ENCODE measurements around the gene PARVA.

PARVA gene

GRCh38 chr11:12470236-12470635 is 92.9 kb downstream of the PARVA start:
- H3K36me3 ChIP-seq: no peaks in the 10 kb centered on the region
- H3K4me3 ChIP-seq: no peak overlapping the region
- no peak for TF ChIP-seq Cebpa-rat (IDR thresholded peaks at IDR 0.05)
- no peaks in the 10 kb centered on the region for H4K20me1 ChIP-seq
- H3K4me2 ChIP-seq: no peak overlapping the region
- no peak overlapping the region for H3K27ac ChIP-seq
- no peak overlapping the region for H3K9ac ChIP-seq
- H3K4me1 ChIP-seq: peaks cover 14% of the 10 kb centered on the region
- no peaks in the 10 kb centered on the region for H3K9me3 ChIP-seq
- H3K27me3 ChIP-seq: no peaks in the 10 kb centered on the region

GRCh38 chr11:12472401-12473005 is 95.1 kb downstream of the PARVA start:
- Histone ChIP-seq H3K4me2 (no peak overlapping the region), H3K36me3 (no peaks in the 10 kb centered on the region), H3K9me3 (no peaks in the 10 kb centered on the region), H3K9ac (no peak overlapping the region), H4K20me1 (no peaks in the 10 kb centered on the region), H3K27me3 (no peaks in the 10 kb centered on the region), H3K27ac (no peak overlapping the region), H3K4me1 (peaks cover 20% of the 10 kb centered on the region), H3K4me3 (no peak overlapping the region)
- TF ChIP-seq Cebpa-rat (IDR thresholded peaks at IDR 0.05): no peak

- Histone ChIP-seq H3K4me2 (no peak overlapping the region), H3K4me3 (no peak overlapping the region), H3K27ac (no peak overlapping the region), H3K9ac (no peak overlapping the region), H3K9me3 (no peaks in the 10 kb centered on the region), H4K20me1 (no peaks in the 10 kb centered on the region), H3K4me1 (peaks cover 20% of the 10 kb centered on the region), H3K27me3 (no peaks in the 10 kb centered on the region), H3K36me3 (no peaks in the 10 kb centered on the region)
- no peak for TF ChIP-seq Cebpa-rat (IDR thresholded peaks at IDR 0.05)
Observed at GRCh38 chr11:12473381-12473780, 96.0 kb downstream of the PARVA start.

GRCh38 chr11:12474871-12475270 is 97.5 kb downstream of the PARVA start:
- Histone ChIP-seq H3K4me2 (peak overlapping the region; percentile 47), H3K4me3 (no peak overlapping the region), H3K27me3 (no peaks in the 10 kb centered on the region), H3K4me1 (peaks cover 20% of the 10 kb centered on the region), H3K27ac (no peak overlapping the region), H3K9me3 (no peaks in the 10 kb centered on the region), H3K36me3 (no peaks in the 10 kb centered on the region), H4K20me1 (no peaks in the 10 kb centered on the region), H3K9ac (no peak overlapping the region)
- no peak for TF ChIP-seq Cebpa-rat (IDR thresholded peaks at IDR 0.05)

GRCh38 chr11:12478743-12479142 is 101.4 kb downstream of the PARVA start:
- no peak overlapping the region for H3K9ac ChIP-seq
- TF ChIP-seq Cebpa-rat (IDR thresholded peaks at IDR 0.05): no peak
- H3K27me3 ChIP-seq: no peaks in the 10 kb centered on the region
- no peak overlapping the region for H3K4me3 ChIP-seq
- no peak overlapping the region for H3K27ac ChIP-seq
- H4K20me1 ChIP-seq: no peaks in the 10 kb centered on the region
- peaks cover 20% of the 10 kb centered on the region for H3K4me1 ChIP-seq
- H3K36me3 ChIP-seq: no peaks in the 10 kb centered on the region
- no peaks in the 10 kb centered on the region for H3K9me3 ChIP-seq
- H3K4me2 ChIP-seq: no peak overlapping the region

- Histone ChIP-seq H3K36me3 (no peaks in the 10 kb centered on the region), H3K9ac (no peak overlapping the region), H3K4me3 (no peak overlapping the region), H3K27me3 (no peaks in the 10 kb centered on the region), H4K20me1 (no peaks in the 10 kb centered on the region), H3K9me3 (no peaks in the 10 kb centered on the region), H3K4me2 (no peak overlapping the region), H3K27ac (no peak overlapping the region), H3K4me1 (peaks cover 4% of the 10 kb centered on the region; the same call in 1 of the 2 replicates)
- TF ChIP-seq Cebpa-rat (IDR thresholded peaks at IDR 0.05): no peak
Observed at GRCh38 chr11:12480401-12480800, 103.0 kb downstream of the PARVA start.

- no peak for TF ChIP-seq Cebpa-rat (IDR thresholded peaks at IDR 0.05)
- no peaks in the 10 kb centered on the region for H3K9me3 ChIP-seq
- no peak overlapping the region for H3K4me2 ChIP-seq
- no peak overlapping the region for H3K27ac ChIP-seq
- H4K20me1 ChIP-seq: no peaks in the 10 kb centered on the region
- H3K4me1 ChIP-seq: no peaks in the 10 kb centered on the region
- no peaks in the 10 kb centered on the region for H3K27me3 ChIP-seq
- H3K4me3 ChIP-seq: no peak overlapping the region
- no peak overlapping the region for H3K9ac ChIP-seq
- no peaks in the 10 kb centered on the region for H3K36me3 ChIP-seq
Observed at GRCh38 chr11:12482839-12483238, 105.5 kb downstream of the PARVA start.

- Histone ChIP-seq H3K4me1 (no peaks in the 10 kb centered on the region), H3K4me3 (no peak overlapping the region), H3K9ac (no peak overlapping the region), H3K27me3 (no peaks in the 10 kb centered on the region), H3K27ac (no peak overlapping the region), H3K36me3 (no peaks in the 10 kb centered on the region), H4K20me1 (no peaks in the 10 kb centered on the region), H3K9me3 (peaks cover 5% of the 10 kb centered on the region; the same call in 1 of the 2 replicates), H3K4me2 (no peak overlapping the region)
- TF ChIP-seq Cebpa-rat (IDR thresholded peaks at IDR 0.05): no peak
Observed at GRCh38 chr11:12483604-12484003, 106.2 kb downstream of the PARVA start.

GRCh38 chr11:12485328-12485727 is 108.0 kb downstream of the PARVA start:
- H3K4me3 ChIP-seq: no peak overlapping the region
- H3K9me3 ChIP-seq: peaks cover 21% of the 10 kb centered on the region
- H3K4me2 ChIP-seq: no peak overlapping the region
- H3K9ac ChIP-seq: no peak overlapping the region
- no peaks in the 10 kb centered on the region for H3K4me1 ChIP-seq
- no peaks in the 10 kb centered on the region for H3K27me3 ChIP-seq
- no peak overlapping the region for H3K27ac ChIP-seq
- no peaks in the 10 kb centered on the region for H3K36me3 ChIP-seq
- no peak for TF ChIP-seq Cebpa-rat (IDR thresholded peaks at IDR 0.05)
- no peaks in the 10 kb centered on the region for H4K20me1 ChIP-seq

GRCh38 chr11:12489246-12489772 is 111.9 kb downstream of the PARVA start:
- no peaks in the 10 kb centered on the region for H4K20me1 ChIP-seq
- no peak overlapping the region for H3K27ac ChIP-seq
- H3K4me3 ChIP-seq: no peak overlapping the region
- H3K4me2 ChIP-seq: no peak overlapping the region
- H3K36me3 ChIP-seq: no peaks in the 10 kb centered on the region
- H3K9ac ChIP-seq: no peak overlapping the region
- peaks cover 24% of the 10 kb centered on the region for H3K9me3 ChIP-seq
- no peaks in the 10 kb centered on the region for H3K4me1 ChIP-seq
- no peak for TF ChIP-seq Cebpa-rat (IDR thresholded peaks at IDR 0.05)
- no peaks in the 10 kb centered on the region for H3K27me3 ChIP-seq

GRCh38 chr11:12494699-12495098 is 117.3 kb downstream of the PARVA start:
- no peaks in the 10 kb centered on the region for H3K27me3 ChIP-seq
- peaks cover 13% of the 10 kb centered on the region for H3K9me3 ChIP-seq
- no peak overlapping the region for H3K4me3 ChIP-seq
- no peaks in the 10 kb centered on the region for H3K4me1 ChIP-seq
- H3K9ac ChIP-seq: no peak overlapping the region
- no peaks in the 10 kb centered on the region for H3K36me3 ChIP-seq
- H3K4me2 ChIP-seq: no peak overlapping the region
- H3K27ac ChIP-seq: no peak overlapping the region
- H4K20me1 ChIP-seq: no peaks in the 10 kb centered on the region
- no peak for TF ChIP-seq Cebpa-rat (IDR thresholded peaks at IDR 0.05)

Data from BLaER1 (cell line).